Cardiac muscle cell (in vitro differentiated cells and primary cell): ENCODE data around the gene SPTLC3. TPM values are rescaled to one million over a fixed set of nuclear protein-coding genes. Genes with fewer than 3 reads are reported as not detected.

Experiments
- DNase-seq, 2 donors: peaks; one replicate each; pipeline versions ENCODE4 v3.0.0 to v3.0.0-alpha.2; 2010 to 2017; ENCODE audit warnings: low read depth in 1 of 2, low spot score in 1 of 2
- H3K27ac ChIP-seq: fragments of 200-600 bp; sonication (generic); 2 replicates; pipeline ENCODE4 v1.5.1; 2016
- H3K27me3 ChIP-seq: fragments of 200-600 bp; sonication (generic); 2 replicates; pipeline ENCODE4 v1.6.0; 2016; ENCODE audit warnings: control low read depth
- H3K36me3 ChIP-seq: fragments of 200-600 bp; sonication (generic); 2 replicates; pipeline ENCODE4 v1.5.1; 2016; ENCODE audit warnings: control low read depth
- H3K4me1 ChIP-seq: fragments of 200-600 bp; sonication (generic); 2 replicates; pipeline ENCODE4 v1.8.1; 2017; ENCODE audit warnings: low read depth, mild to moderate bottlenecking, mixed run types
- H3K4me3 ChIP-seq: fragments of 200-600 bp; sonication (generic); 2 replicates; pipeline ENCODE4 v1.5.1; 2016; ENCODE audit warnings: mild to moderate bottlenecking
- H3K9me3 ChIP-seq: fragments of 200-600 bp; sonication (generic); 2 replicates; pipeline ENCODE4 v1.5.1; 2017; ENCODE audit warnings: low read depth, mild to moderate bottlenecking, control low read depth
- CTCF ChIP-seq: IDR thresholded peaks from 2 replicates; pipeline ENCODE4 v1.5.1; 2012; ENCODE audit warnings: low read depth, mild to moderate bottlenecking, low read length
- polyA plus RNA-seq: library from polyadenylated mRNA; unstranded; fragments of >200 nt; fragmentation: Nextera tagmentation; extraction: Ambion mirVana; gene quantifications from 2 replicates; pipeline ENCODE4 v1.2.1, GENCODE V29; 2016
- total RNA-seq: library from RNA; depleted of rRNA; stranded (reverse); fragments of >200 nt; gene quantifications from 2 replicates; pipeline ENCODE4 v1.2.3, GENCODE V29; 2016

The SPTLC3 gene
- total and polyA plus RNA-seq, 2 experiments from 2014 or later: 2.2 to 6.2 TPM

- no peaks in the 10 kb centered on the region for H3K9me3 ChIP-seq
- TF ChIP-seq CTCF: no peak
- H3K4me3 ChIP-seq: no peak overlapping the region
- no peak for DNase-seq
- H3K27me3 ChIP-seq: no peaks in the 10 kb centered on the region
- no peak overlapping the region for H3K27ac ChIP-seq
- no peaks in the 10 kb centered on the region for H3K4me1 ChIP-seq
- no peaks in the 10 kb centered on the region for H3K36me3 ChIP-seq
These were observed 25.3 kb downstream of the SPTLC3 start for GRCh38 chr20:13034115-13034514.

GRCh38 chr20:13034936-13035335, 26.2 kb downstream of the SPTLC3 start:
- H3K27ac ChIP-seq: no peak overlapping the region
- no peaks in the 10 kb centered on the region for H3K27me3 ChIP-seq
- TF ChIP-seq CTCF: no peak
- no peak for DNase-seq
- H3K4me3 ChIP-seq: no peak overlapping the region
- H3K4me1 ChIP-seq: no peaks in the 10 kb centered on the region
- H3K9me3 ChIP-seq: no peaks in the 10 kb centered on the region
- no peaks in the 10 kb centered on the region for H3K36me3 ChIP-seq

GRCh38 chr20:13035399-13036152, 26.8 kb downstream of the SPTLC3 start:
- no peak for TF ChIP-seq CTCF
- Histone ChIP-seq H3K9me3 (no peaks in the 10 kb centered on the region), H3K36me3 (no peaks in the 10 kb centered on the region), H3K4me1 (no peaks in the 10 kb centered on the region), H3K27ac (no peak overlapping the region), H3K4me3 (no peak overlapping the region), H3K27me3 (no peaks in the 10 kb centered on the region)
- DNase-seq: no peak

GRCh38 chr20:13037727-13038126, 29.0 kb downstream of the SPTLC3 start:
- DNase-seq: no peak
- Histone ChIP-seq H3K27me3 (no peaks in the 10 kb centered on the region), H3K4me3 (no peak overlapping the region), H3K36me3 (no peaks in the 10 kb centered on the region), H3K4me1 (peaks cover 3% of the 10 kb centered on the region), H3K9me3 (no peaks in the 10 kb centered on the region), H3K27ac (no peak overlapping the region)
- TF ChIP-seq CTCF: no peak

- Histone ChIP-seq H3K27me3 (no peaks in the 10 kb centered on the region), H3K27ac (no peak overlapping the region), H3K36me3 (no peaks in the 10 kb centered on the region), H3K4me3 (no peak overlapping the region), H3K9me3 (no peaks in the 10 kb centered on the region), H3K4me1 (peaks cover 3% of the 10 kb centered on the region)
- peak in 1 of 2 donors; percentile 37 for DNase-seq
- TF ChIP-seq CTCF: no peak
These were observed 33.0 kb downstream of the SPTLC3 start for GRCh38 chr20:13041574-13042457.
